Calu3 (cell line): Measurements from ENCODE around the gene MASP1. TPM values are rescaled to one million over a fixed set of nuclear protein-coding genes. Genes with fewer than 3 reads are reported as not detected.

Experiments used
- BruUV-seq: library from RNA; stranded (reverse); fragments of 400-500 nt; replicated peaks from 2 replicates; lab custom pipeline; 2021; lab: Mats Ljungman, UMichigan
- CTCF ChIA-PET: fragments of 300-600 bp; sonication (Branson Sonifier 250); formaldehyde crosslinking; loops from one replicate; lab custom pipeline; 2022; ENCODE audit warnings: antibody characterized with exemption; lab: Charles Lee
- DNase-seq: peaks from one replicate; pipeline ENCODE4 v3.0.0; 2022
- H3K27ac Mint-ChIP-seq: one replicate; pipeline ENCODE4 v1.8.0; 2022; ENCODE audit warnings: mixed read lengths; ENCODE audit not compliant: unreplicated experiment
- H3K27me3 Mint-ChIP-seq: one replicate; pipeline ENCODE4 v1.8.0; 2022; ENCODE audit warnings: mixed read lengths; ENCODE audit not compliant: unreplicated experiment
- H3K36me3 Mint-ChIP-seq: one replicate; pipeline ENCODE4 v1.8.0; 2022; ENCODE audit warnings: mild to moderate bottlenecking, moderate library complexity, mixed read lengths; ENCODE audit not compliant: insufficient read depth, unreplicated experiment
- H3K4me1 Mint-ChIP-seq: one replicate; pipeline ENCODE4 v1.8.0; 2022; ENCODE audit warnings: mild to moderate bottlenecking, low read depth, mixed read lengths; ENCODE audit not compliant: unreplicated experiment
- H3K4me3 Mint-ChIP-seq: one replicate; pipeline ENCODE4 v1.8.0; 2022; ENCODE audit warnings: mild to moderate bottlenecking, low read depth, moderate library complexity, mixed read lengths; ENCODE audit not compliant: unreplicated experiment
- H3K9me3 Mint-ChIP-seq: one replicate; pipeline ENCODE4 v1.8.0; 2022; ENCODE audit warnings: low read depth, mixed read lengths; ENCODE audit not compliant: unreplicated experiment
- intact Hi-C: fragments of 100-400 bp; cut with micrococcal nuclease; formaldehyde crosslinking; loops from one replicate; pipeline ENCODE4 v1.10.0; 2022; ENCODE audit not compliant: unreplicated experiment
- total RNA-seq: library from RNA; stranded (reverse); gene quantifications from 2 replicates; pipeline ENCODE4 v1.2.3, GENCODE V29; 2022
- TF ChIP-seq, protein P1 (sequence below): fragments of 200-600 bp; IDR thresholded peaks from one replicate; pipeline ENCODE4 v1.8.0; 2022; ENCODE audit warnings: antibody characterized with exemption; ENCODE audit not compliant: unreplicated experiment

The MASP1 gene
- total RNA-seq, 1 experiment from 2014 or later = 0.59 TPM

- peaks cover 2% of the 10 kb centered on the region for H3K9me3 Mint-ChIP-seq
Measured at GRCh38 chr3:187305881-187306280, 14.3 kb upstream of the MASP1 start.

DNA sequence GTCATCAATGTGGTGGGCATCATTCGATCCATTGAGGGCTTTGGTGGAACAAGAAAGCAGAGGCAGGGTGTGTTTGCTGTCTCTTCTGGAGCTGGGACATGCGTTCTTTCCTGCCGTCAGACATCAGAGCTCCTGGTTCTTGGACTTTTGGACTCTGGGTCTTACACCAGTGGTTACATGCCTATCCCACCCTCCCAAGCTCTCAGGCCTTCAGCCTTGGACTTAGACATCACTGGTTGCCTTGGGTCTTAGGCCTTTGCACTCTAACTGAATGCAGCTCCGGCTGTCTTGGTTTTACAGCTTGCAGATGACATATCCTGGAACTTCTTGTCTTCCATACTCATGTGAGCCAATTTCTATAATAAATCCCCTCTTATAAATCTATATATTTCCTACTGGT lies 8.1 kb upstream of the MASP1 start:
- H3K9me3 Mint-ChIP-seq = peaks cover 2% of the 10 kb centered on the region
- no peaks in the 10 kb centered on the region for H3K36me3 Mint-ChIP-seq
- H3K4me3 Mint-ChIP-seq = no peak overlapping the region
- intact Hi-C loops = loop anchor here (10.0 kb wide), 1 partner anchor 455 kb away; the partner anchor contains the start of gene ADIPOQ
- no peak for DNase-seq
- no peak overlapping the region for H3K27ac Mint-ChIP-seq
- H3K4me1 Mint-ChIP-seq = no peaks in the 10 kb centered on the region
- TF ChIP-seq, protein P1, sequence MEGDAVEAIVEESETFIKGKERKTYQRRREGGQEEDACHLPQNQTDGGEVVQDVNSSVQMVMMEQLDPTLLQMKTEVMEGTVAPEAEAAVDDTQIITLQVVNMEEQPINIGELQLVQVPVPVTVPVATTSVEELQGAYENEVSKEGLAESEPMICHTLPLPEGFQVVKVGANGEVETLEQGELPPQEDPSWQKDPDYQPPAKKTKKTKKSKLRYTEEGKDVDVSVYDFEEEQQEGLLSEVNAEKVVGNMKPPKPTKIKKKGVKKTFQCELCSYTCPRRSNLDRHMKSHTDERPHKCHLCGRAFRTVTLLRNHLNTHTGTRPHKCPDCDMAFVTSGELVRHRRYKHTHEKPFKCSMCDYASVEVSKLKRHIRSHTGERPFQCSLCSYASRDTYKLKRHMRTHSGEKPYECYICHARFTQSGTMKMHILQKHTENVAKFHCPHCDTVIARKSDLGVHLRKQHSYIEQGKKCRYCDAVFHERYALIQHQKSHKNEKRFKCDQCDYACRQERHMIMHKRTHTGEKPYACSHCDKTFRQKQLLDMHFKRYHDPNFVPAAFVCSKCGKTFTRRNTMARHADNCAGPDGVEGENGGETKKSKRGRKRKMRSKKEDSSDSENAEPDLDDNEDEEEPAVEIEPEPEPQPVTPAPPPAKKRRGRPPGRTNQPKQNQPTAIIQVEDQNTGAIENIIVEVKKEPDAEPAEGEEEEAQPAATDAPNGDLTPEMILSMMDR = no peak
- peaks cover 34% of the 10 kb centered on the region for H3K27me3 Mint-ChIP-seq
- CTCF ChIA-PET = interaction anchor here (0.6 kb wide), 1 partner anchor 403 kb away, joined by 3 read pairs; the partner anchor contains the start of gene RTP2
- no TSS peak for BruUV-seq

More at GRCh38 chr3:187305881-187306280, 14.3 kb upstream of the MASP1 start:
- no peak for DNase-seq
- Mint-ChIP-seq H3K4me1 (no peaks in the 10 kb centered on the region), H3K36me3 (no peaks in the 10 kb centered on the region), H3K27ac (no peak overlapping the region), H3K4me3 (no peak overlapping the region), H3K27me3 (peaks cover 38% of the 10 kb centered on the region)
- TF ChIP-seq, protein P1 = no peak
- intact Hi-C loops = no loop called here
- BruUV-seq = no TSS peak
- CTCF ChIA-PET = interaction anchor here (1.2 kb wide), 1 partner anchor 14 kb away, joined by 3 read pairs; no protein-coding TSS in a partner anchor

- TF ChIP-seq, protein P1 = no peak
- BruUV-seq = no TSS peak
- Mint-ChIP-seq H3K9me3 (peaks cover 2% of the 10 kb centered on the region), H3K4me1 (peaks cover 4% of the 10 kb centered on the region), H3K27ac (no peak overlapping the region), H3K36me3 (no peaks in the 10 kb centered on the region), H3K27me3 (peaks cover 8% of the 10 kb centered on the region), H3K4me3 (no peak overlapping the region)
- CTCF ChIA-PET = interaction anchor here (1.1 kb wide), 1 partner anchor 77 kb away, joined by 3 read pairs; no protein-coding TSS in a partner anchor
- no peak for DNase-seq
- intact Hi-C loops = loop anchor here (10.0 kb wide), 1 partner anchor 452 kb away; the partner anchor contains the start of gene ADIPOQ
Measured at GRCh38 chr3:187296911-187297310, 5.4 kb upstream of the MASP1 start.

DNA sequence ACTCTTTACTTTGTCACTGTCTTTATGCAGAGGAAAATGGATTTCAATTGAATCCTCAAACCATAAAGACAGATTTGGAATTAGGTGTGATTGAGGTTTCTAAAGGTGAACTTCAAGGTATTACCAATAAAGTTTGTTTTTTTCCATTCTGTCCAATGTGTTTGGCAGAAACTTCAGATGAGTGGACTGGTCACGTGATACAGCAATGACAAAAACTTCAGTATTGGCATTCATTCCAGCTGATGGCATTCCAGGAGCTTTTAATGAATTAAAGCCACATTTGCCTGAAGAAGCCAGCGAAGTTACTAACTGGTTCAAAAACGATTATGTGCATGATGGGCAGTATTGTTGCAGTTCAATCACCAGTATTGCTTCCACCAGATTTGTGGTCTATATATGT lies 4.5 kb upstream of the MASP1 start:
- no peak for DNase-seq
- Mint-ChIP-seq H3K4me1 (peaks cover 13% of the 10 kb centered on the region), H3K4me3 (no peak overlapping the region), H3K27me3 (no peaks in the 10 kb centered on the region), H3K9me3 (no peaks in the 10 kb centered on the region), H3K36me3 (no peaks in the 10 kb centered on the region), H3K27ac (no peak overlapping the region)
- intact Hi-C loops = loop anchor here (10.0 kb wide), 1 partner anchor 451 kb away; the partner anchor contains the start of gene ADIPOQ
- TF ChIP-seq, protein P1 = peak; percentile 2
- CTCF ChIA-PET = interaction anchor here (1.7 kb wide), 1 partner anchor 76 kb away, joined by 22 read pairs; no protein-coding TSS in a partner anchor
- no TSS peak for BruUV-seq
